ENCODE measurements around the gene LRRC43.

GRCh38 chr12:122161682-122162081 lies 21.2 kb upstream of the LRRC43 start:
- TF ChIP-seq CTCF (IDR thresholded peaks at IDR 0.05) (no peak), POLR2A (IDR thresholded peaks at IDR 0.05) (no peak)
